GM18508 (cell line): ENCODE results near the gene KCTD16.

Source experiments
- ATAC-seq: cut with Tn5 transposase; IDR thresholded peaks from one replicate; pipeline ENCODE4 v1.9.1; 2021; ENCODE audit warnings: moderate number of reproducible peaks; ENCODE audit not compliant: insufficient read depth, unreplicated experiment

Gene KCTD16

DNA sequence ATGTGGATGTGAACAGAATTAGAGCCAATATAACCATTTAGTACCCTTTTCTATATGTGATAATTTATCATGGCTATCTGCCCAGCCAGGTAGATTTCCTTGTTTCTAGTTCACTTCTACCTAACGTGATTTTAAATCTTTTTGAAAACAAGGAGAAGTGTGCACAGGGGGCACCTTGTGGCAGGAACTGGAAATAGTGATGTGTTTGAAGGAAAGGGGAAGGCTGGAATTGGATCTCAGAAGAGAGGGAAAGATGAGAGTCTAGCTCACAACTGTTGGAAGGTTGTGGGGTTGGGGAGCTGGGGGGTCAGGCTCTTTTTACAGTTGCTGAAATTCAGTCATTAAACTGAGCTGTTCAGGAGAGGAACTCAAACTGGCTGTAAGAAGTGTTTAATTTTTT, 219.5 kb downstream of the KCTD16 start:
- no peak for ATAC-seq

DNA sequence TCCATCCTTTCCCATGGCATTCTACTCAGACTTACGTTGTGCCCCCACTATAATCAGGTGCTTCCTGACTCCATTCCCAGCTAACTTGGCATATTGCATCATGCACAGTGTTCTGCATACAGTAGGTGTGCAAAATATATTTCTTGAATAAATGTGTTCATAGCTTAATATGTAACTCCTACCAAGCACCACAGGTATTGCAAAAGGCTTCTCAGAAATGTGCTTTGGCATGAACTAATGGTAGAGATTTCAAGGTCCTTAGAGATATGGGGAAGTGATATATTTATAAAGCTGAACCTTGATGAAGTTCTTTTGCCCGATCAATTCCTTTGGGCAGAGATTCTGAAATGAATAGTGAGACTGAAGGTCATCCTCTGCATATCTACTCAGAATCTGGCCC, 220.4 kb downstream of the KCTD16 start:
- no peak for ATAC-seq

DNA sequence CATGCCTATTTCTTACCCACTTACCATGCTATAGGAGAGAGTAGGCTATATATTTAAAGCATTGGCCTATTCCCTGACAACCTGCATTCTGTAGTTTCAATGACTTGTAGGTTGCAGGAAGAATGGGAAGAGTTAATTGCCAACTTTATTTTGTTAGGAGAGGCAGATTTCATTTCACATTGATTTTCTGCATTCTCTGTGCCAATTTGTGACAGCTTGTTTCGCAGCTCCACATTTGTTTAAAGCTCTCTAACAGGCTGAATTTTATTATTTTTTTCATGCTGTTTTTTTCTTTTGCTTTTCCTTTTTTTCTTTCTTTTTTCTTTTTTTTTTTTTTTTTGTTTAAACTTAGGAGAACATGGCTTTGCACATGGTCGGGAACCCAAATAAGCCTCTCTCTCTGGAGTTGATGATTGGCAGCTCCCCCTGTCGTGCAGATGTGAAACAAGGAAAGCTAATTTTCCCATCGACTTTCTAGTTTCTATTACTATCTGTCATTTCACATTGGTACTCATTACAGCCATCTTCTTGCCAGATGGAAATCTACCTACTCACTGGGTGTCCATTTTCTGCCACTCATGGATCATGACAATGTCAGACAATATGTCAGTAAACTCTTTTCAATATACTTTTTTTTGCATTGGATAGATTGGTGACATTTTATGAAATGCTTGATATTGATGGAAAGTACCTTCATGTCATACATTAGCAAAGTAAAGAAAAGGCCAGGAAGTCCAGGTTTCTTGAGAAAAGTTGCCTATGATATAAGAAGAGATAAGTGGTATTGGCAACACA, 223.2 kb downstream of the KCTD16 start:
- no peak for ATAC-seq

DNA sequence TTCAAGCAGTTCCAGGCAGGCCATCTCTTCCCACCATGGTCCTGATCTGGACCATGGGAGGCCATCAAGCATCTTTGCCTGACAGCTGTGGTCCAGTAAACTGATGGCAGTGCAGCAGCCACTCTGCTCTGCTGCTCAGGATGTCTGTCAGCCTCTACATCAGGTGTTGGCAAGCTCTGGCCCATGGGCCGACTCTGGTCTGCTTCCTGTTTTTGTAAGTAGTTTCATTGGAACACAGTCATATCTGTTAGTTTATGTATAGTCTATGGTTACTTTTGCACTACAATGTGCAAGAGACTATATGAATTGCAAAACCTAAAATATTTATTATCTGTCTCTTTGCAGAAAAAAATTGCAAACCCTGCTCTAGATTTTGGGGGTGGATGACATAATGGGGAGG, 225.0 kb downstream of the KCTD16 start:
- ATAC-seq = no peak

DNA sequence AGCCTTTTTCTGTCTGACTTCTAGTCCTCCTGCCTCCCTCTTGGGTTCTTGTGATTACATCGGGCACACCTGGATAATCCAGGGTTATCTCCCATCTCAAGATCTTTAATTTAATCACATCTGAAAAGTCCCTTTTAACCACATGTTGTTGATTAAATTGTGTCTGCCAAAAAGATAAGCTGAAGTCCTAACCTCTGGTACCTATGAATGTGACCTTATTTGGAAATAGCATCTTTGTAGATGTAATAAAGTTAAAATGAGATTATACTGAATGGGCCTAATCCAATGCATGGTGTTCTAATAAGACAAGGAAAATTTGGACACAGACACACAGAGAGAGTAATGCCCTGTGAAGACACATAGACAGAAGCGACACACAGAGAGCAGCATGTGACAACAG, 232.4 kb downstream of the KCTD16 start:
- ATAC-seq = no peak

DNA sequence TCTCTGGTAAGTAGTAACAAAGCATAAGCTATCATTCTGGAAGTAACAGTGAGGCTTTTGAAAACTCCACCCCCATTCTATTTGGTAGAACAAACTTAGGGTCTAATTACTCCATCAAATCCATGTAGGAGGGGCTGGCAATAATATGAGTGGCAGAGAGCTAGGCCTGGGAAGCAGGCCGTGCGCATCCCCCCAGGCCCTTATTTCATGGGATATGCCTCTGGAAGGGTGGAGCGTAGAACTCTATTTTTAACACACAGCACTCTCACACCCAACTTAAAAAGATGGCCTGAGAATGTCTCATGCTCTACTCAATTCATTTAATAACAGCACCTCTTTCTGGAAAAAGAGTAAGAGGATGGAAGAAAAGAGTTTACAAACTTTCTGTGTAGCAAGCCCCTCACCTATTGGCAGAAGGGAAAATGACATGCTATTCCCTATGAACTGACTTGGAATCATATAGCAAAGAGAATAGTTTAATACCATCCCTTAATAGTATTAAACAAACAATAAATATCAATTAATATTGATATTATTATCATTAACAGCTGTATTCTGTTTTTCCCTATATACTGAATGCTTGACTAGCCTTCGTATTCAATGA, 233.2 kb downstream of the KCTD16 start:
- no peak for ATAC-seq

DNA sequence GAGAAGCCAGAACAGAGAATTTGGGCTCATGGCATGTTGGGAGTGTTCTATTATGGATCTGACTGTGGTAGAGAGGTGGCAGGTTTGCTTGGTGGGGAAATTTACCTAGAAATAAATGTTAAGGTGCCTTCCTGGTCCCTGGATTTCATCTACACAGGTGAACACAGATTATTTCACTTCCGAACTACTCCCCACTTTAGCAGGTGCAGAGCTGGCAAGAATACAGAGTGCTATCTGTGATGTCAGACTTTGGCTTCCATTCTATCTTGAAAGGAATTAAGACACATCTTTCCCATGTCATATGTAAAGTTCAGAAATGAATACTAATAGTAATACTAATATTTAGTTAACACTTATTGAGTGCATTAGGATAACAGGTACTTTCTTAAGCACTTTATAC, 234.0 kb downstream of the KCTD16 start:
- ATAC-seq = no peak

DNA sequence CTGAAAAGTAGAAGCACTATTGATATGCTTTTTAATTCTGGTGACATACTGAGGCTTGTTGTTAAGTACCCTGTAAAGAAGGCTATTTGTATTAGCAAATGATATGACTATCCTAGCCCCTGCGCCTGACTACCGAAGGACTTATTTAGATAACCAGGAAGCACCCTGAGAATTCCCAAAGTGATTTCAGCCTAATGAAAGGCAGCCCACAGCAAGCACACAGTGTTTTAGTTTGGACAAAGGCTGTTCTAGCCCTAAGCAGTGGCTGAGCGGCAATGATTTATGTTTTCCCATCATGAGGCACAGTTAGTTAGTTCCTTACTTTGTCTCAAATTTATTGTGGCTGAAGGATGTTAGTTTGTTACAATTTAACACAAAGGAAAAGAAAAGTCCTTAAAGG, 235.3 kb downstream of the KCTD16 start:
- no peak for ATAC-seq

DNA sequence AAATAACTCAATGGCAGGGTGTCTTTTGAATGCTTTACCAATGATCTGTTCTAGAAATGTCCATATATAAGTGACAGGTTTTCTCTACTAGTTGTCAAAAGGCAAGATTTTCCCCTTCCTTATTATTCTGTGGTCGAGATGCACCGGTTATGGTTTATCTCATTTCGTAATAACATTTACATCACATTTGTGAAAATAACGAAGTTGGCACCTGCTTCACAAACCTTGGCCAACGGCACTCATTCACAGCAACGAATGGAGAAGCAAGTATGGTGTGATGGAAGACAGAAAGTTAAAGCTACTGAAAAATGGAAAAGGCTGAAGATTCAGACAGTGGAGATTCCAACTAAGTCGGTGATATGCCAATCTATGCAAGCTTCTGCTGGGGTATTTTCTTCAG, 235.8 kb downstream of the KCTD16 start:
- no peak for ATAC-seq

DNA sequence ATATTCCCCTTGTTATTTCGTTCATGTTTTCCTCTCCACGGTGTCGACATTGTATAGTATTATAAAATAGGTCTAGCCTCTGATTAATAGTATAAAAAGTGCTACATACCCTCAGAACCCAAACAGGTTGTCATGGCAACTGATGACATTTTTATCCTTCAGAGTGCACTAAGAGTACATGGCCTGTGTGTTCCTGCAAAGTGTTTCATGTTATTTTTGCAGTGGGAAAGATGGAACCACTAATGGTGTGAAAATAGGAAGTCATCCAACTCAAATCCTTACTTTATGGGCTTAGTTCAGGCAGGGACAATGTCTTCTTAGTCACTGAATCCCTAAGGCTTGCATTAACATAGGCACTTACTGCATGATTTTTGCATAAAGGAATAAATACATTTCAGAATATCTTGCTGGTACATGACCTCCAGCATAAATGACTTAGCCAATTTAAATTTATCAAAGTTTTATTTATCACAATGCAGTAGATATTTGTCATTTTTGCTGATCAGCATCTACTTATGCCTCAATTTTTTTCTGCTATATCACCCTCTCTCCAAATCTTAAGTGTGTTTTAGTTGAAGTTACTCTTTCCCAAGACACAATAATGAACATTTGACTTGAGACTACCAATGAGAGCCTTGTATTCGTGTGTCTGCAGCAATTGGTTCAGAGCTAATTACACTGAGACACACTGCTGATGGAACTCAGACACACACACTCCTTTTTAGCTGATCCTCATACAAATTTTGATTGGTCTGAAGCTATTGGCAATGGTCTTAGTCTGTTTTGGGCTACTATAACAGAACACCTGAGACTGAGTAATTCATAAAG, 243.7 kb downstream of the KCTD16 start:
- no peak for ATAC-seq

DNA sequence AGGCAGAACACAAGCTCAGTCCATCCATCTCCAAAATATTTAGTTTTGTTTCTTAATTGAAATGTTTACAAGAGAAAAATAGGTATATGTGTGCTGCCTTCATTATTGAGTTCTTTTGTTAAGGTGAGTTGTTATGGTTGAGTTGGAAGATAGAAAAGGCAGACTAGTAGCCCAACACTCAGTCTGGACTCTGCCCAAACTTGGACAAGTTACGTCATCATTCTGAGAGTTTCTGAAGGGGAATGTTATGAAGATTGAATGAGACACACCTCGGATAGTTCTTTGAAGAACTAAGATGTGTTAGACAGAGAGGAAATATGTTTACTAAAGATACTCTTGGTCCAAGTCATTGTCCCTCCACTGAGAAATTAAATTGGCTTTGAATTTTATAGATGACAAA, 245.5 kb downstream of the KCTD16 start:
- no peak for ATAC-seq

DNA sequence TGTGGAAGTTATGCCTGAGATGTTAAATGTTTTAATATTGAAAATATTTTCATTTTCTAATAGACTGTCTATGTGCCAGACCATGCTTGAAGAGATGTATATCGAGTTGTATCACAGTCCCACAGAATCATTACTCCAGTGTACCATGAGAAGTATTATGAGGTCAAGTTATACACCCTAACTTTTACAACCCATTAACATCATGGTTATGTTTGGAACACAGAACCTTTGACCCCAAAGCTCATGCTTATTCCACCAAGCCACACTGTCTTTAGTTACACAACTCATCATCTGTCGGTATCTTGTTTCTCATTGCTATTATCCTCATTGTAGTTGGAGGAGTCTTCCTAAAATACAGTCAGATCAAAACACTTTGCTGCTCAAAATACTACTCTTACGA, 248.0 kb downstream of the KCTD16 start:
- no peak for ATAC-seq

DNA sequence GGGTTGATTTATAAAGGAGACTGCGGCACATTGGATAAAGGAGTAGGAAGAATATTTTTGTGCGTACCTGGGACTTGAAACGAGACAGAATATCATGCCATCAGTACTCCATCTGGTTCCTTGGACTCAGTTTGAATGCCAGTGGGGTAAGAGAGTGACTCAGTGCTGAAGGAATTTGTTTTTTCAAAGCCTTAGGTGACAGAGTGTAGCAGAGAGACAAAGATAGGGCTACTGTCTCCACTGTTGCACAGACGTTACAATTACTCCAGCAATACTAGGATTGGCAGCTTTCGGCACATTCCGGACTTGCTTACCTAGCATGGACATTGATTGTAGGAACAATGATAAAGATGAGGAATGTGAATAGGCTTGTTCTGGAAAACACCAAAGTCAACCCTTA, 250.7 kb downstream of the KCTD16 start:
- no peak for ATAC-seq

DNA sequence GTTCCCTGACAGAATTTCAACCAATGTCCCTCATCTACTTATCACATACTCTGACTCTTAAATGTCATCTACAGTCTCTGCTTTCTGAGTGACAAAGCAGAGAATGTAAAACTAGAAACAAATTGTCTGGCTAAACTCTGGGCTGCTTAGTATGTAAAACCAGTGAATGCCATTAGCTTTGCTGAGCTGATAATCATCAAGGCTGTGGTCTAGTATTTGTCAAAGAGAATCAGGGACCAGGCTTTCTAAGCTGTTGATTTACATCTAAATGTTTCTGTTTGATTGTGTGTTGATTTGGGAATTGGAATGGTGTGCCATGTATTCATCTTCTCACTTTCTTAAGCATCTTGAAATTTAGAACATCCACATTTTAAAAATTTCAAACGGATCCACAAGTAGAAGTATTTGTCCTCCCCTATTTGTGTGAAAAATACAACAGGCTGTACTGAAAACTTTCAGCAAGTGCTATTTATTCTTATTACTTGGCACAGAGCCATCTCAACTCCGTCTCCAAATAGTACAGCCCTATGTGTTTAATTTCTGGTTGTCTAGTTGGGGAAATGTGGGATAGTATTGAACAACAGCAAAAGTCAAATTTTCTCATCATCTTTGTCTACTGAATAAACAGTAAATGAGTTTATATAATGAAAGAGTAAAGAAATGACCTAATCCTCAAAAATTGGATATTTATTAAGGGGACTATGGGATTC, 251.5 kb downstream of the KCTD16 start:
- no peak for ATAC-seq

DNA sequence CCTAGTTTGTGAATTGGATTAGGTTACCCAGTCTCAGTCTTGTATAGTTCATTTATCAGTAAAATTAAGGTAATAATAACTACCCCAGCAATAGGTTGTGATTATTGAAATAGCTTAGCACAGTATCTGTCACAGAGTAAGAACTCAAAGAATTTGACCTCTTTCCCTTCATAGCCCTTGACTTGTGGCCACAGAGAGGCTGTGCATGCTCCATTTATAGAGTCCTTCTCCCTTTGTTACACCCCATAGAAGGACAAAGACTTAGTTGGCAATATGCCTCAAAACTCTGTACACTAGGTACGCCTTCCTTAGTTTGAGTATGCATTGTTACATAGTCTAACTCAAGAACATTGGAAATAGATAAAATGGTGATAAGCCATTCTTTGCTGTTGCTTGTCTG, 257.2 kb downstream of the KCTD16 start:
- no peak for ATAC-seq

DNA sequence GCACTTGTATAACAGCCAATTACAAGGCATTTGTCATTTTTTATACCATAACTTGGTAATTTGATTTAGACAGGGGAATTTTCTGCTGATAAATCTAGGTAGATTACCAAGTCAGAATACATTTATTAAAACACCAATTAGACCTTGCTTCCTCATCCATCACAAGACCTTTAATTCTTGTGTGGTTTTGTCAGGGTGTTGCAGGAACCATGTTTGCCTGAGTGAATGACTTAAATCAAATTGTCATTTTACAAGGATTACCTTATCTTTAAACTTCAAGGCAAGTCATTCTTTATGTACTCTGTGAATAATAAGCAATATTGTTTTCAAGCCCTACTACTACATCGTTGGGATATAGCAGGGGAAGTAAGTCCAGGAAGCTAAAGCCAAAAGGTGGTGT, 257.7 kb downstream of the KCTD16 start:
- ATAC-seq = no peak

DNA sequence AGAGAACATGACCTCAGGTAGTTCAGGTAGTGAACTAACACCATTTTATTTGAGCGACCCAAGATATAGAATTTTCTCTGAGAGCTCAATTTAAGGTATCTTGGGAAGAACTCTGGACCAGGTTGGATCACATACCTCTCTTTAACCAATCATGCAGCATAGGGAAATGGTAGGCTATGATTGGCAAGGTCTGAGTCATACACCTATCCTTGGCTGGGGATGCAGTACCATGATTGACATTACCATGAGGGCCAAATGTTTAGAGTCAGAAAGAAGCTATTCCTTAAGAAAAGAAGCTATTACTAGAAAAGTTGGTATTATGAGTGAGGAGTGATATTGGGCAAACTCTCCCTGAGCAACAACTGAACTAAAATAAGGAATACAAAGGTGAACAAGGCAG, 258.7 kb downstream of the KCTD16 start:
- ATAC-seq = no peak

DNA sequence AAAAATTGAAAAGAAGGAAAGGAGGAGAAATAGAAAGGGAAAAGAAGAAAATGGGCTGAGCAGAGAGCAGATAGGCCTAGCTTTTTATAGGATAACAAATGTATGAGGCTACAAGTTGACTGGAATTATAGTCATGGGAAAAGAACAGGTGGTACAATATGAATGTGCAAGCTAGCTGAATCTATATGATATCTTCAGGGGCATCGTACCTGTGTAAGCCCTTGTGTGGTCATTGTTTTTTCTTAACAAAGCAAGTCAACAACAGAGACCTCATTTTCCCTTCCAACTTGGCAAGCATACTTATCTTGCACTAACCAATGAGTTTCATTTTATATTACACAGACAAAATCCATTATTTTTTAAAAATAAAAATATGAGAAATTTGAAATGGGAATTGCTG, 259.2 kb downstream of the KCTD16 start:
- ATAC-seq = no peak

DNA sequence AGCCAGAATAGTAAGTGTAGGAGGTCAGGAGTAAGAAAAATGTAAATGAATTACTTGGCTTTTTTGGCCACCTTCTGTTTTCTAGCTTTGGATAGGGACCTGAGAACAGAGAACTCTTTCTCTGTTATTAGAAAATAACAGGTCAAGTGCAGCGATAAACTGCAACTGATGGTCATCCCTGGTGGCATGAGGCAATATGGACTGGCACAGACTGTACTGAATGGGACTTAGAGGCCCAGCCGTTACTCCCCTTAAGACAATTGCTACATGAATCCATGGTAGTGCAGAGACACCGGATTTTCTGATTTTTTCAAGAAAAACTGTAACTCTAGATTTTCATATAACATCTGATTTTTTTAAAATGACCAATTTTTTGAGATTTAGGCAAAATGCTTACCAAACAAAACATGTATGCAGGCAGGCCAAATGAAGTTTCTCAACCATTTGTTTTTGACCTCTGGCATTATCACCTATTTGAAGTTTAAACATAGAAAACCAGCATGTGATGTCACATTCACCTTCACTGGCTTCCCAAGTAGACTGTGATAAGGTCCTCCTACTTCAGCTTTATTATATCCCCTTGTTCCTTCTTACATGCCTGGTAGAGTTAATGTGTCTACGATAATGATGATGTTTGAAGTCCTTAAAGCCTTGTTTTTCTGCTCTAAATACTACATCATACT, 262.6 kb downstream of the KCTD16 start:
- no peak for ATAC-seq

DNA sequence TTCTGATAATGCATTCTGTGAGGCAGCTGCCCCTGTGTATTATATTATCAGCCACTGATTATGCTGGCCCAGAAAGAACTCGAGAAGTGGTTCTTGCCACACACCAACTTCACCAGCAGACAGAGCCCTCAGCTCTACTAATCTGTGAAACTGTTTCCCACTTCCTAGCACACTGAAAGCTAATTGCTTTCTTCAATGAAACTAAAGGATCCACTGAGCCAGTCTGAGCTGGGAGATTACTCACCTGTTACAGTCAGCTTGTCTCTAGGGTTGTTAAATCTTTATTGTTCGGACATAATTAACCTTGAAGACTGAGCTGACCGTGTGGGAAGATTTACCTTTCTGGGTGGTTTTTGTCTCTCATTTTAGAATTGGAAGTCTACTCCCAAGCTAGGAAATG, 263.2 kb downstream of the KCTD16 start:
- no peak for ATAC-seq
